ENCODE measurements around the gene LAS1L.
"Not testable (repeated sequence)": the region's sequence is repeated elsewhere in the genome, so short reads cannot be mapped to it uniquely, and the experiment has no call there.

LAS1L gene

GRCh38 chrX:65517923-65518322 lies 16.7 kb downstream of the LAS1L start:
- no peak for DNase-seq (ENCODE audit: low spot score)

DNA sequence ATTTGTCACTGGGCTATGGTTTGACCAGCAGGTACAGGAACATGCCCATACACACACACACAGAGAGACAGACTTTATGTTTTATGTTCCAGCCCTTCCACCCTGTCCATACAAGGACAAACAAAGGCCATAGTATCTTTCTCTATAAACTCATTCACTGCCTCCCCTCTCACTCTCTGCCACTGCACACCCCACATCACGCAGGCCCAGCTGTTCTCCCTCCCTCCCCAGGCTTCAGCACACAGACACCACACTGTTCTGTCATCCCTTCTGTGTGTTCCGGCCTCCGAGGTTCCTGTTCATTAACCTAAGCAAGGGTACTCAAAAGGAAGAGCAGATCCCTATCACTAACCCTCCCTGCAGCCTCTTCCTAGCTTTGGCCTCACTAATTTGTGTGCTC lies 17.8 kb downstream of the LAS1L start:
- DNase-seq (ENCODE audit: low spot score): peak; percentile 81

- DNase-seq (ENCODE audit: low spot score): no peak
Observed at GRCh38 chrX:65513610-65514009, 21.0 kb downstream of the LAS1L start.

DNA sequence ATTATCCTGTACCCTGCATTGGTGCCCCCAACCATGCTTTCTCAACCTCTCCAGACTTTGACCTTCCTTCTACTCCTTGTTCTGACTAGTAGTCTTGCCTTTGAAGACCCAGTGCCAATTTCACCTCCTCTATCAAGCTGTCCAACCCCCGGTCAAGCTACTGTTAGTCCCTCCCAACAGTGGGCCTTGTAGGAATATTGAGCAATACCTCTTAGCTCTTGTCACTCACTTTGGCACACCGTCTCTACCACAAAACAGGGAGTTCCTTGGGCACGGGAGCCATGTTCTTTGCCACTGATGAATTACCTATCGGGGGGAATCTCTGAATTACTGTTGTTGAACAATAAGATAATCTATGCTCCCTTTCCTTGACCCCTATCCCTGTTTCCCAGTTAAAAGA lies 25.2 kb downstream of the LAS1L start:
- no peak for DNase-seq (ENCODE audit: low spot score)

- DNase-seq (ENCODE audit: low spot score): no peak
Observed at GRCh38 chrX:65508851-65509250, 25.7 kb downstream of the LAS1L start.

DNA sequence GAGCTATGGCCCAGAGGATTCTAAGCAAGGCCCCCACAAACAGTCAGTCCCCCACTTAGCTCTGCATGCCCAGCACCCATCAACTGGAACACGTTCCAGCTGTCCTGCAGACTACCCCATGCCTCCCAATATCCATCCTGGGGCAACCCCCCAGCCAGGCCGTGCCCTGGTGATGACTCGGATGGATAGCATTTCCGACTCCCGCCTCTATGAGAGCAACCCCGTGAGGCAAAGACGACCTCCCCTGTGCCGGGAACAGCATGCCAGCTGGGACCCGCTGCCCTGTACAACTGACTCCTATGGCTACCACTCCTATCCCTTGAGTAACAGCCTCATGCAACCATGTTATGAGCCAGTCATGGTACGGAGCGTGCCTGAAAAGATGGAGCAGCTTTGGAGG lies 32.0 kb downstream of the LAS1L start:
- DNase-seq (ENCODE audit: low spot score): no peak

GRCh38 chrX:65493431-65493830 lies 41.2 kb downstream of the LAS1L start:
- no peak for DNase-seq (ENCODE audit: low spot score)

- no peak for DNase-seq (ENCODE audit: low spot score)
Observed at GRCh38 chrX:65491620-65492019, 43.0 kb downstream of the LAS1L start.

GRCh38 chrX:65488495-65488894 lies 46.1 kb downstream of the LAS1L start:
- no peak for DNase-seq (ENCODE audit: low spot score)

GRCh38 chrX:65480960-65481359 lies 53.6 kb downstream of the LAS1L start:
- DNase-seq (ENCODE audit: low spot score): no peak

- DNase-seq (ENCODE audit: low spot score): not testable (repeated sequence)
Observed at GRCh38 chrX:65479102-65479501, 55.5 kb downstream of the LAS1L start.

DNA sequence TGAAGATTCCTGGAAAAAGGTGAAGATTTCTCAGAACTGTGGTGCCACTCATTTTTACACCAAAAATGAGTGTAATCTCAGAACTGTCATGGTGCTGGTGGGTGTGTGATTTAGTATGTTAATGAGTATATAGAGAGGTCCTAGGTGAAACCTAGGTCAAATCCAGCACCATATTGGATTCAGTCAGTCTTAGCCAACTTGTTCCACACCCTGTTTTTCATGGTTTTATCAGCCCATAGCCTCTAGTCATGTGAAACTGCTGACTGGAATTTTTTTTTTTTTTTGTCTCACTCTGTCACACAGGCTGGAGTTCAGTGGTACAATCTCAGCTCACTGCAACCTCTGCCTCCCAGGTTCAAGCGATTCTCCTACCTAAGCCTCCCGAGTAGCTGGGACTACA lies 58.0 kb downstream of the LAS1L start:
- no peak for DNase-seq (ENCODE audit: low spot score)

DNA sequence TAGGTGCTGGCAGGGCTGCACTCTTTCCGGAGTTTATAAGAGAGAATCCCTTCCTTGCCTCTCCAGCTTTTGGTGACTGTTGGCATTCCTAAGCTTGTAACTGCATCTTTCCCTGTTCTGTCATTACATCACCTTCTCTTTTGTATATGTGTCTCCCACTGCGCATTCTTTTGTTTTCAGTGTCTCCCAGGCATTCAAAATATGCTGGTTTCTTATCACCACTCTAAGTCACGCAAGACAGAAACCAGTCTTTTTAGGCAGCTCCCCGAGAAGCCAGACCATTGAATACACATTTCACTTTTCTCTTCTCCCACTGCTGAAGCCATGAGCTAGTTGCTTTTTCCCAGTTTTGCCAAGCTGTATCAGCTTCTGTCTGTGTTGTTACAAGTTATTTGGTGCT lies 71.0 kb downstream of the LAS1L start:
- DNase-seq (ENCODE audit: low spot score): no peak

Data from globus pallidus (tissue), 1 donor.